GM12878 (cell line): ENCODE data around the gene RABGGTB. TPM values are rescaled to one million over a fixed set of nuclear protein-coding genes. Genes with fewer than 3 reads are reported as not detected.

Source experiments
- BCL3 ChIP-seq: IDR thresholded peaks from 2 replicates; pipeline ENCODE4 v1.6.1; 2011; ENCODE audit warnings: borderline replicate concordance, low read depth, mild to moderate bottlenecking, moderate library complexity, low read length; ENCODE audit not compliant: insufficient read depth, poor library complexity, severe bottlenecking
- CHD2 ChIP-seq: IDR thresholded peaks from 2 replicates; pipeline ENCODE4 v1.6.1; 2011; ENCODE audit warnings: low read depth, low read length, improper control_type of control experiment, borderline replicate concordance
- CTCF ChIP-seq, 3 experiments: IDR thresholded peaks in 2 of 3; conservative IDR thresholded peaks in 1 of 3; 2 replicates each; pipeline ENCODE4 v1.5.1; 2011; ENCODE audit warnings: low read depth in 3 of 3, low read length in 3 of 3, mild to moderate bottlenecking in 3 of 3, control low read depth in 2 of 3, moderate library complexity in 2 of 3, inconsistent platforms in 1 of 3, mixed read lengths in 1 of 3; ENCODE audit not compliant: control insufficient read depth in 2 of 3, insufficient read depth in 1 of 3; ENCODE audit errors: extremely low read depth in 1 of 3
- DPF2 ChIP-seq: fragments of 450-650 bp; IDR thresholded peaks from 2 replicates; pipeline ENCODE4 v1.6.1; 2017; ENCODE audit warnings: mild to moderate bottlenecking
- EGR1 ChIP-seq, 2 experiments: IDR thresholded peaks; 1 replicate in 1 of 2; 2 replicates in 1 of 2; pipeline ENCODE4 v1.6.1; 2011 to 2012; ENCODE audit warnings: low read depth in 2 of 2, low read length in 2 of 2, borderline replicate concordance in 1 of 2, mild to moderate bottlenecking in 1 of 2, moderate library complexity in 1 of 2
- EZH2 ChIP-seq: IDR thresholded peaks from 2 replicates; pipeline ENCODE4 v1.6.1; 2012; ENCODE audit warnings: low read depth, mild to moderate bottlenecking, control low read depth, inconsistent platforms, low read length, borderline replicate concordance; ENCODE audit not compliant: control insufficient read depth
- FOXK2 ChIP-seq: fragments of 450-650 bp; IDR thresholded peaks from 2 replicates; pipeline ENCODE4 v1.6.1; 2017; ENCODE audit warnings: mild to moderate bottlenecking, moderate library complexity
- HDAC2 ChIP-seq: fragments of 200-600 bp; sonication (generic); IDR thresholded peaks from 2 replicates; pipeline ENCODE4 v1.6.1; 2017
- MYC ChIP-seq: IDR thresholded peaks from 2 replicates; pipeline ENCODE4 v1.6.1; 2011; ENCODE audit warnings: mild to moderate bottlenecking, low read length, moderate library complexity, inconsistent platforms; ENCODE audit not compliant: insufficient read depth, insufficient replicate concordance, insufficient read length, severe bottlenecking
- NRF1 ChIP-seq: conservative IDR thresholded peaks from 2 replicates; pipeline ENCODE4 v1.6.1; 2011; ENCODE audit warnings: mild to moderate bottlenecking, low read depth, low read length, improper control_type of control experiment
- POLR2AphosphoS5 ChIP-seq: IDR thresholded peaks from 2 replicates; pipeline ENCODE4 v1.6.1; 2011; ENCODE audit warnings: mild to moderate bottlenecking, low read length, inconsistent platforms
- RELA ChIP-seq: fragments of 450-650 bp; IDR thresholded peaks from 2 replicates; pipeline ENCODE4 v1.8.0; 2014; ENCODE audit warnings: borderline replicate concordance; ENCODE audit not compliant: partially characterized antibody
- RUNX3 ChIP-seq: IDR thresholded peaks from 2 replicates; pipeline ENCODE4 v1.6.1; 2012; ENCODE audit warnings: low read length, inconsistent platforms
- SMAD1 ChIP-seq: fragments of 450-650 bp; IDR thresholded peaks from 2 replicates; pipeline ENCODE4 v1.6.1; 2018; ENCODE audit warnings: mild to moderate bottlenecking, low read depth; ENCODE audit not compliant: partially characterized antibody
- SREBF2 ChIP-seq: IDR thresholded peaks from 2 replicates; pipeline ENCODE4 v1.6.1; 2012; ENCODE audit warnings: mild to moderate bottlenecking, low read length
- STAT1 ChIP-seq: fragments of 450-650 bp; conservative IDR thresholded peaks from 2 replicates; pipeline ENCODE4 v1.6.1; 2014; ENCODE audit warnings: antibody characterized with exemption, mild to moderate bottlenecking
- SUPT20H ChIP-seq: IDR thresholded peaks from 2 replicates; pipeline ENCODE4 v1.6.1; 2011; ENCODE audit warnings: low read depth, mild to moderate bottlenecking, low read length, moderate library complexity, borderline replicate concordance; ENCODE audit not compliant: control insufficient read depth
- TARDBP ChIP-seq: IDR thresholded peaks from 2 replicates; pipeline ENCODE4 v1.6.1; 2016; ENCODE audit warnings: borderline replicate concordance
- USF2 ChIP-seq: IDR thresholded peaks from 2 replicates; pipeline ENCODE4 v1.6.1; 2011; ENCODE audit warnings: low read depth, low read length, improper control_type of control experiment, borderline replicate concordance
- WRNIP1 ChIP-seq: IDR thresholded peaks from 2 replicates; pipeline ENCODE4 v1.6.1; 2011; ENCODE audit warnings: low read depth, low read length, improper control_type of control experiment, borderline replicate concordance
- ZBTB4 ChIP-seq: fragments of 450-650 bp; formaldehyde crosslinking; IDR thresholded peaks from 2 replicates; pipeline ENCODE4 v1.4.0; 2022; ENCODE audit warnings: mild to moderate bottlenecking, moderate library complexity
- ZNF622 ChIP-seq: fragments of 450-650 bp; IDR thresholded peaks from 2 replicates; pipeline ENCODE4 v1.6.1; 2017; ENCODE audit warnings: mild to moderate bottlenecking, inconsistent platforms
- polyA plus RNA-seq, 11 experiments: library from polyadenylated mRNA; depleted of rRNA in 4 of 11; unstranded in 6 of 11; stranded (reverse) in 5 of 11; fragments of >200 nt; fragmentation: Nextera tagmentation in 4 of 11; fragmentation: Illumina TruSeq in 1 of 11; extraction: Ambion mirVana in 4 of 11; extraction: Trizol in 1 of 11; gene quantifications; 1 replicate in 1 of 11; 2 replicates in 10 of 11; pipeline versions ENCODE4 v1.2.1 to v1.2.3, GENCODE V29; 2011 to 2016; ENCODE audit warnings: inconsistent platforms in 2 of 11, missing spikeins in 2 of 11, low read depth in 1 of 11
- total RNA-seq, 4 experiments: library from RNA; depleted of rRNA in 3 of 4; stranded (reverse); fragments of >200 nt in 3 of 4; fragmentation: Illumina TruSeq in 1 of 4; extraction: Trizol in 1 of 4; gene quantifications; 2 replicates each; pipeline versions ENCODE4 v1.2.1 to v1.2.3, GENCODE V29; 2013 to 2021

Gene RABGGTB
- total and polyA plus RNA-seq, 10 of the 15 experiments (the other 5 are each of a cell fraction or from before 2014, with no cell fraction given) = 50.5 to 213 (median 157) TPM

- TF ChIP-seq CHD2 (no peak), NRF1 (no peak), SMAD1 (no peak), FOXK2 (no peak), RELA (no peak), EGR1 (IDR thresholded peaks at IDR 0.05; ENCODE audit: borderline replicate concordance in 1 of 2, low read depth in 2 of 2, low read length in 2 of 2) (no peak), SREBF2 (no peak), ZNF622 (no peak), BCL3 (peak; percentile 70), RUNX3 (peak; percentile 18), EZH2 (no peak), USF2 (no peak), MYC (no peak), STAT1 (no peak), WRNIP1 (no peak), CTCF (IDR thresholded peaks at IDR 0.05 in 2 of 3, conservative IDR thresholded peaks at IDR 0.05 in 1 of 3; ENCODE audit: control insufficient read depth in 2 of 3, extremely low read depth in 1 of 3, insufficient read depth in 1 of 3, low read depth in 3 of 3, low read length in 3 of 3) (no peak), SUPT20H (no peak), TARDBP (peak; percentile 51; the same call in 1 of the 2 replicates), POLR2AphosphoS5 (peak; percentile 69; the same call in 1 of the 2 replicates), ZBTB4 (CRISPR knock-in tag) (no peak), HDAC2 (no peak), DPF2 (no peak)
Observed at GRCh38 chr1:75796376-75797272, 10.6 kb downstream of the RABGGTB start, which contains the start of gene MSH4 (continued).
